Femur (tissue), 1 donor: ENCODE data around the gene NAA35.
"Not testable (repeated sequence)": the region's sequence is repeated elsewhere in the genome, so short reads cannot be mapped to it uniquely, and the experiment has no call there.

ENCODE experiments used
- DNase-seq: peaks from one replicate; pipeline ENCODE4 v3.0.0-alpha.2; 2017

The NAA35 gene

GRCh38 chr9:85940832-85941621 is at the start of gene NAA35:
Gene NAA35, plus strand, starts transcription at chr9:85941146. Its CDS starts 1,014 bp downstream, at chr9:85942160.
- DNase-seq = peak; percentile 99

- no peak for DNase-seq
Observed at GRCh38 chr9:85892401-85892800, 48.5 kb upstream of the NAA35 start.

- DNase-seq = no peak
Observed at GRCh38 chr9:85895685-85896084, 45.3 kb upstream of the NAA35 start.

DNA sequence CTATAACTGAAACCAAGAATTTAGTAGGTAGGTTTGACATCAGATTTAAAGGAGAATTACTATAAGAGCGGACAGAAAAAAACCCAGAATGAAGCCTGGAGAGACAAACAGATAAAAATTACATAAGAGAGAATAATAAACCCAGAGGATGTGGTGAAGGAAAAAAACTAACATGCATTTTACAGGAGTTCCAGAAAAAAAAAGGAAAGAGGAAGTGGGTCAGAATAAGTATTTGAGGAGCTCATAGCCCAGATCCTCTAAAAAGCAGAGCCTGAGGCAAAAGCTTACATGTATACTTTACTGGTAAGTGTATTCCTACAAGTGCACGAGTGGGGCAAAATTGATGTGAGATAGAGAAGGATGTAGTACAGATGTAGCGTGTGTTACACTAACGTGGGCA is 43.1 kb upstream of the NAA35 start:
- no peak for DNase-seq

GRCh38 chr9:85898332-85898731 is 42.6 kb upstream of the NAA35 start:
- DNase-seq = no peak

- no peak for DNase-seq
Observed at GRCh38 chr9:85899388-85899787, 41.6 kb upstream of the NAA35 start.

GRCh38 chr9:85900504-85901201 is 40.3 kb upstream of the NAA35 start:
- DNase-seq = no peak

DNA sequence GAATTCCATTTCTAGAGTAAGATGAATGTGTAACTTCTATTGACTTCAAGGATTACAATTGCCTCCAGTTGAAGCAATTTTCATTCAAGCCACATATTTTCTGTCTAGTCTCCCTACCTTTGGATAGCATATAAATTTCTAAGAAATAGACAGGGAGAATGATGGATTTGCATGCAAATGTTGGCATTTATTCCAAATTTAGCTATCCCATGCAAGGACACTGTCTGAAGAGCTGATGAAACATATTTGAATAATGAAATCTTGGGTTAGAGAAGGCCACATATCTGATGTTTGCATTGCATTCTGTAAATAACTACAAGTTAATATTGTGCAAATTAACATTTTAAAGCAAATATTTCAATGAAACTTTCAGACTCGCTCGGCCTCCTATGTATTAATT is 36.0 kb upstream of the NAA35 start:
- no peak for DNase-seq

DNA sequence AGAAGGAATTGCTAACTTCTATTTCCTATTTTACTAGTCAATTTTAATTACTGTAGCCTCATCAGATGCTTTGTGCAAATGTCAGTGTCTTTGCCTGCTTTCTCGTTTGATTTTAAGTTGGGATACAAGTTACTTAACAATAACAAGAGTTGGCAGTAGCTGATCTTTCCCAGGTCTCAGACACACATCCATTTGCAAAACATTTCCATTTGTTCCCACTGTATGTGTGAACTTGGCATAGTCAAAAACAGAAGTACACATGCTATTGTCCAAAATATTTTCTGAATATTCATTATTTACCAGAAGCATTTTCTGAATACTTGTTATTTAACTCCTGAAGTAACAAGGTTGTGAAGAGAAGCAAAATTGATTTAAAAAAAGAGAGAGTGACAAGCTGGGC is 35.0 kb upstream of the NAA35 start:
- DNase-seq = no peak

- no peak for DNase-seq
Observed at GRCh38 chr9:85909390-85909789, 31.6 kb upstream of the NAA35 start.

- no peak for DNase-seq
Observed at GRCh38 chr9:85914108-85914507, 26.8 kb upstream of the NAA35 start.

GRCh38 chr9:85917756-85918155 is 23.2 kb upstream of the NAA35 start:
- DNase-seq = no peak

- no peak for DNase-seq
Observed at GRCh38 chr9:85925493-85925892, 15.5 kb upstream of the NAA35 start.

DNA sequence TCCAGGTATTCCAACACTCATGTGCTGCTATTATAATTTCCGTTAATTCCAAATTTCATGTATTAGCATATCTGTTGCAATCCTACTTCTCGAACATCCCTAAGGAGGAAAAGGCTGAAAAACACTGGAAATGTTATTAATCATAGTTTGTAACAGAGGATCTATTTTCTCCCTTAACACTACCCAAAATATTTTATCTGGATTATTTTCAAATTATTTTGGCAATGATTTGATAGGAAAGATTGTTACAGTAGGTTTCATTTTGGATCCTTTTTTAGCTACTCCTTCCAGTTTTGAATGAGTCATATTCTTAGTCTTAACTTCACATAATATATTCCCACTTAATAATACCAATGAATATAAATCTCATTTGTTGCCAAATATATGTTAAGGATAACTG is 13.9 kb upstream of the NAA35 start:
- no peak for DNase-seq

DNA sequence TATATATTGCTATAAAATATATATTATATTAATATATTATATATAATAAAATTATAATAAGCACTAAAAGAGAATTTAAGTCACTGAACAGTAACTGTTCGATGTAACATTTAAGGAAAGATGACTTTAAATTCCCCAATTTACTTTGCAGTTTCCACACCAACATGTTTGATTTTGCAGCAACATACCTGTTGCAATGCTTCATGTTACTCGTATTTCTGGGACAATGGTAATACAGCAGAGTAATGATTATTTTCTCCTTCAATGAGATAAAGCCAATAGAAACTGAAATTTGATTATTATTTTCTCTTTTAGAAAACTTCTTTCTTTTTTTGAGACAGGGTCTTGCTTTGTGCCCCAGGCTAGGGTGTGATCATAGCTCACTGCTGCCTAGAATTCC is 9.5 kb upstream of the NAA35 start:
- DNase-seq = no peak

- DNase-seq = not testable (repeated sequence)
Observed at GRCh38 chr9:85935950-85936349, 5.0 kb upstream of the NAA35 start.

DNA sequence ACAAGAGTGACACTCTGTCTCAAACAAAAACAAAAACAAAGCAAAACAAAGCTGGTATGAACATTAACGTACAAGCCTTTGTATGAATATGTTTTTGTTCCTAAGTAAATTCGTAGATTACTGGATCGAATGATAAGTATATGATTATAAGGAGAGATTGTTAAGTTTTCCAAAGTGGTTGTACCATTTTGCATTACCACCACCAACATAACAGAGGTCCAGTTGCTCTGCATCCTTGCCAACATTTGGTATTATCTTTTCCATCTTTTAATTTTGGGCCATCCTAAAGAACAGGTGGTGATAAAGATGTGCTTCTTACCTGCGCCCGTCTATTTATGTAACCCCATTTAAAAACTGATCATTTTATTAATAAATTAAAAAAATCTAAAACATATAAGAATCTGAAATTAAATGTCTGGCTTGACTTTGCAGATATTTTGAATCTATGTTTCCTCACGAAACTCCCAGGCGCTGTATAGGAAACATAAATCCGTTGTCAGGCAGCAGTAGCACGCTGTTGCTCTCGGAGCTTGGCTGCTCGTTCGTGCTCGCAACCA is 593 bp upstream of the NAA35 start:
- no peak for DNase-seq

DNA sequence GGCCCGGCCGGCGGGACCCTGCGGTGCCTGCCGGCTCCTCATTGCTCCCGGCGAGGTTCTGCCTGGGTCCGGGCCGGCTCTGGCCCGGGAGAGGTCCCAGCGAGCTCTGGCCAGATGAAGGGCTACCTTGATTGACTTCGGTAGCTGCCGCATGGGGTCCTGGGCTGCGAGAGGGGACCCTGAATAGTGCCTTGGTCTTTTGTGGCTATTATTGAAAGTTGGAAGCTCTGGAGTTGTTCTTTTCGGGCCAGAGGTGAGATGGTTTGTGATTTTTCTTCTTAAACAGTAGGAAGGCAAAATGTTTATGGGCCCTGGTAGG is 635 bp downstream of the NAA35 start:
- DNase-seq = no peak

DNA sequence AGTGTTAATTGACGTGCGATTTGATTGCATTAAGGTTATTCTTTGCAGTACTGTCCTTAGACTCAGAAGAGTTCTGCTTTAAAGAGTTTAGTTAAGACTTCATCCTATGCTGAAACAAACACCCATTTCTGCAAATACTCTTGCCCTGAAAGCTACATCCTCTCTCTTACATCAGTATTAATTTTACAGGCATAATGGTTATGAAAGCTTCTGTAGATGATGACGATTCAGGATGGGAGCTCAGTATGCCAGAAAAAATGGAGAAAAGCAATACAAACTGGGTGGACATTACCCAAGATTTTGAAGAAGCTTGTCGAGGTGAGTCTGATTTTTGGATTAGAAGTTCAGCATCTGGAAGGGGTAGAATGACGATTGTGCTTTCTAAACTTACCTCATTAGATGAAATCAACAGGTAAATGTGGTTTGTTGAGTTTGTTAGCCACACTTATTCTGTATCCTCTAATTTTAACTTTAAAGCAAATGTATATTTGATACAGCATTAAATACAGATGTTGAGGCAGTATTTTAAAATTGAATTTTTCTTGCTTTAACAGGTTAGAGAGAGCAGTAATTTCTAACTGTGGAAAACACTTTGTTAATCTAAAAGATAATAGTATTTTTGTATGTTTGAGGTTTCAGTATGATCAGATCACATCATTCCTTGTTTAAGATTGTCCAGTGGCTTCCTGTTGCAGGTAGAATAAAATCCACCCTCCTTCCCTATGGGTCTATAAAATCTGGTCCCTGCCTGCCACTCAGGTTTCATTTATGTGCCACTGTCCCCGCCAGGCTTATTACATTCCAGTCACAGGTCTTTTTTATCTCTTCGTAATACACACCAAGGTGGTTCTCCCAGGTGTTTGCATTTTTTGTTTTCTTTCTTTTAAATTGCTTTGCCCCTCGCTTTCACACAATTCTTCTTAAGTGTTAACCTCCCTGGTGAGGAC is 1.3 kb downstream of the NAA35 start:
- no peak for DNase-seq

DNA sequence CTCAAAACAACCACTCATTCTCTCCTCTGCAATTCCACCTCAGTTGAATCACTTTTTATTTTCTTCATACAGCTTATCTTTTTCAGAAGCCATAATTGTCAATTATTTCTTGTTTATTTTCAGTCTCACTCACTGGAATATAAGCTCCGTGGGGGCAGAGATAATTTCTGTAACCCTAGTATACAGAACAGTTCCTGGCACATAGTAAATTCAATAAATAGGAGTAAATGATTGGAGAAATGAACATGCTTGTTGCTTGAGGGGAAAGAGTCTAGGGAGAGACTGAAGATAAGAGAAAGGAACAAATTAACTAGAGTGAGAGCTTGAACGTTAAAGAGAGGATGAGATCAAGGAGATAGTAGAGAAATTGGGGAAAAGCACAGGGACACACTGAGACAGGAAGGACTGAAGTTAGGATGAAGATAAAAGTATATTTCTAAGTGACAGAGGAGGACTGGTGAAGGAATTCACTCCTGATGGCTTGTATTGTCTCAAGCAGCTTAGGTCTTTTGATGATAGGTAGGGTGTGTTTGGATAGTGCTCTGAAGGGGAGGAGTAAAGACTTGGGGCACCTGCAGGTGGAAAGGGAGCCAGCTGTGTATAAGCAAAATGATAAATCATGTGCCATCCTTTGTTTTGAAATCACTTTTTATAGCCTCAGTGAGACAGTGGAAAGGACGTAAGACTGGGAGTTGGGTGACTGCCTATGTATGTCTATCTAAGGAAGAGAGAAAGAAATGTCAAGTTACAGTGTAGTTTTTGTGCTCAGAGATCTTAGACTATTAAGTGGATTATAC is 2.2 kb downstream of the NAA35 start:
- no peak for DNase-seq

GRCh38 chr9:85943757-85944430 is 2.9 kb downstream of the NAA35 start:
- DNase-seq = no peak

GRCh38 chr9:85944672-85945071 is 3.7 kb downstream of the NAA35 start:
- DNase-seq = no peak
